Suprapubic skin (tissue), 4 donors: ENCODE measurements around the gene NAALAD2. TPM values are rescaled to one million over a fixed set of nuclear protein-coding genes. Genes with fewer than 3 reads are reported as not detected.
"Not testable (repeated sequence)": the region's sequence is repeated elsewhere in the genome, so short reads cannot be mapped to it uniquely, and the experiment has no call there.

ENCODE experiments used
- DNase-seq, 2 donors: peaks; one replicate each; pipeline ENCODE4 v3.0.0-alpha.2; 2019; ENCODE audit warnings: low spot score in 2 of 2
- H3K27ac ChIP-seq: fragments of 200-600 bp; sonication (generic); one replicate; pipeline ENCODE4 v1.5.1; 2019
- H3K27me3 ChIP-seq: fragments of 200-600 bp; sonication (generic); one replicate; pipeline ENCODE4 v1.5.1; 2019
- H3K36me3 ChIP-seq: fragments of 200-600 bp; sonication (generic); one replicate; pipeline ENCODE4 v1.5.1; 2019
- H3K4me1 ChIP-seq: fragments of 200-600 bp; sonication (generic); one replicate; pipeline ENCODE4 v1.5.1; 2019
- H3K4me3 ChIP-seq: fragments of 200-600 bp; sonication (generic); one replicate; pipeline ENCODE4 v1.5.1; 2019; ENCODE audit warnings: mild to moderate bottlenecking
- H3K9me3 ChIP-seq: fragments of 200-600 bp; sonication (generic); one replicate; pipeline ENCODE4 v1.5.1; 2019
- CTCF ChIP-seq, 2 donors: fragments of 200-600 bp in 1 of 2; fragments of 450-650 bp in 1 of 2; sonication (generic) in 1 of 2; IDR thresholded peaks; one replicate each; pipeline ENCODE4 v1.5.1; 2016 to 2019; ENCODE audit warnings: antibody characterized with exemption in 2 of 2, mild to moderate bottlenecking in 1 of 2, moderate library complexity in 1 of 2
- EP300 ChIP-seq: sonication (generic); formaldehyde crosslinking; IDR thresholded peaks from one replicate; pipeline ENCODE4 v1.6.1; 2017; ENCODE audit warnings: antibody characterized with exemption
- POLR2A ChIP-seq, 2 donors: fragments of 450-650 bp; IDR thresholded peaks; one replicate each; pipeline ENCODE4 v1.6.1; 2017; ENCODE audit warnings: antibody characterized with exemption in 2 of 2, mild to moderate bottlenecking in 2 of 2, moderate library complexity in 2 of 2
- POLR2AphosphoS5 ChIP-seq, 3 donors: sonication (generic); formaldehyde crosslinking; IDR thresholded peaks; one replicate each; pipeline ENCODE4 v1.6.1; 2017; ENCODE audit warnings: antibody characterized with exemption in 3 of 3
- WGBS: methylation state at CpG from one replicate; pipeline ENCODE4 v1.1.5; 2018; 5-methylcytosine and 5-hydroxymethylcytosine counted together
- total RNA-seq, 4 donors: library from RNA; depleted of rRNA; stranded (reverse); fragments of >200 nt; gene quantifications; one replicate each; pipeline ENCODE4 v1.1.0, GENCODE V29; 2016

Gene NAALAD2
- total RNA-seq, 4 donors from 2014 or later, result 0.57 to 9.2 TPM; not detected in 2

DNA sequence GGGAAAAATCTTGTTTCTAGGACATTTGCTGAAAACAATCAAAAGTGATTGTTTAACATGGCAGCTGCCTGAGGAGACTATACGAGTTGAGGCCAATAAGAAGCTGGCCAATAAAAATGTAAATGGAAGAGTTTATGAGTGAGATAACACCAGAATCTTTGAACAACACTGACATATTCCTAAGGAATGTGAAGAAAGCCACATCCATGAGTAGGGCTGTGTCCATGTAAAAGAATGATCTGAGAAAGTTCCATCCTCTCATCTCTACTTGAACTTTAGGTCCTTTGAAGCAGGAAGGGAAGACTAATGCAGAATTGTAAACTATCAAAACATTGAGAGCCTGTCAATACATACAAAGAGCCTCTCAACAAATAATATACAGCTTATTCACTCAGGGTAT lies 95.3 kb downstream of the NAALAD2 start:
- no peaks in the 10 kb centered on the region for H3K36me3 ChIP-seq
- H3K27me3 ChIP-seq, result no peaks in the 10 kb centered on the region
- no peak overlapping the region for H3K4me3 ChIP-seq
- WGBS, result 85% methylated on average over 1 of the region's 1 CpG
- no peak overlapping the region for H3K27ac ChIP-seq
- no peaks in the 10 kb centered on the region for H3K9me3 ChIP-seq
- DNase-seq, result no peak
- H3K4me1 ChIP-seq, result no peaks in the 10 kb centered on the region
- no peak for TF ChIP-seq CTCF (IDR thresholded peaks at IDR 0.05)
- TF ChIP-seq POLR2A (IDR thresholded peaks at IDR 0.05), result no peak
- no peak for TF ChIP-seq POLR2AphosphoS5 (IDR thresholded peaks at IDR 0.05)
- no peak for TF ChIP-seq EP300

- Histone ChIP-seq H3K36me3 (no peaks in the 10 kb centered on the region), H3K27ac (no peak overlapping the region), H3K4me3 (no peak overlapping the region), H3K4me1 (no peaks in the 10 kb centered on the region), H3K27me3 (no peaks in the 10 kb centered on the region), H3K9me3 (no peaks in the 10 kb centered on the region)
- TF ChIP-seq POLR2AphosphoS5 (IDR thresholded peaks at IDR 0.05), result no peak
- no peak for TF ChIP-seq CTCF (IDR thresholded peaks at IDR 0.05)
- no peak for TF ChIP-seq EP300
- no peak for TF ChIP-seq POLR2A (IDR thresholded peaks at IDR 0.05)
- DNase-seq, result no peak
- WGBS, result 91% methylated on average over 2 of the region's 2 CpGs
These were observed 100.5 kb downstream of the NAALAD2 start for GRCh38 chr11:90234977-90235376.

DNA sequence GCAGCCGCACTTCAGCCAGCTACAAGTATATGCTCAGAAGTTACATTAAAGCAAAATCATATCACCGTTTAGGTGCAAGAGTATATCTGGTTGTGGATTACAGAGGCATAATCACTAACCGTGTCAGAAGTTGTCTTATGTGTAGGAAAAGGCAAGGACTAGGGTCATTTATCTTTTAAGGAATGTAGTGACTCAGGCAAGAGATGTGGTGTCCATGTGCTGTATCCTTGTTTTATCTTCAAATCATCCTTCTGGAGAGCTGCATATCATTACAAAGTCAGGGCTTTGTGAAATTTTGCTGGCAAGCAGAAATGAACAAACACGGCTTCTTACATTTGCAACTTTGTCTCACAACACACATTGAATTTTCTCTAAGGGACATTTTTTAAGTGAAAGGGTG lies 101.1 kb downstream of the NAALAD2 start:
- Histone ChIP-seq H3K27me3 (no peaks in the 10 kb centered on the region), H3K36me3 (no peaks in the 10 kb centered on the region), H3K4me1 (no peaks in the 10 kb centered on the region), H3K4me3 (no peak overlapping the region), H3K27ac (no peak overlapping the region), H3K9me3 (no peaks in the 10 kb centered on the region)
- 70% methylated on average over 4 of the region's 4 CpGs for WGBS
- DNase-seq, result no peak
- no peak for TF ChIP-seq EP300
- no peak for TF ChIP-seq POLR2AphosphoS5 (IDR thresholded peaks at IDR 0.05)
- TF ChIP-seq POLR2A (IDR thresholded peaks at IDR 0.05), result no peak
- TF ChIP-seq CTCF (IDR thresholded peaks at IDR 0.05), result no peak

DNA sequence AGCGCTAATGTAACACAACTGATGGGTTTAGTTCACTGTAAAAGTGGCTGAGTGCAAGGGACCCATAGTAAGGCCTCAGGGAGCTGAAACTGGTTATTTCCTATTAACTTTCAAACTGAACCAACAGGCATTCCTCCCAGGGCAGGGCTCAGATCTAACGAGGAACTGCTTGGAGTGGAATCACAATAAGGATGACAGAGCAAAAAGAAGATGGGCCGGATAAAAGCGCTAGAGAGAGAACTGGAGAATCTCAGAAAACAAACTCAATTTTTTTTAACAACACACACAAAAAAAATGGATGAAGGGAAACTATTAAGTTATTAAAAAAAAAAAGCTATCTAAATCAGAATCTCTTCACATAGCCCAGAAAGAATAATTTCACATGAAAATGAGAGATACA lies 102.5 kb downstream of the NAALAD2 start:
- Histone ChIP-seq H3K36me3 (no peaks in the 10 kb centered on the region), H3K4me1 (no peaks in the 10 kb centered on the region), H3K9me3 (no peaks in the 10 kb centered on the region), H3K27me3 (no peaks in the 10 kb centered on the region), H3K27ac (no peak overlapping the region), H3K4me3 (no peak overlapping the region)
- 71% methylated on average over 4 of the region's 4 CpGs for WGBS
- no peak for TF ChIP-seq EP300
- TF ChIP-seq POLR2A (IDR thresholded peaks at IDR 0.05), result no peak
- no peak for TF ChIP-seq CTCF (IDR thresholded peaks at IDR 0.05)
- TF ChIP-seq POLR2AphosphoS5 (IDR thresholded peaks at IDR 0.05), result no peak
- DNase-seq, result no peak

GRCh38 chr11:90239967-90240636 lies 105.6 kb downstream of the NAALAD2 start:
- not testable (repeated sequence) for H3K9me3 ChIP-seq, H3K27ac ChIP-seq, H3K4me3 ChIP-seq, H3K36me3 ChIP-seq, H3K27me3 ChIP-seq, DNase-seq, H3K4me1 ChIP-seq
- 90% methylated on average over 18 of the region's 20 CpGs for WGBS

DNA sequence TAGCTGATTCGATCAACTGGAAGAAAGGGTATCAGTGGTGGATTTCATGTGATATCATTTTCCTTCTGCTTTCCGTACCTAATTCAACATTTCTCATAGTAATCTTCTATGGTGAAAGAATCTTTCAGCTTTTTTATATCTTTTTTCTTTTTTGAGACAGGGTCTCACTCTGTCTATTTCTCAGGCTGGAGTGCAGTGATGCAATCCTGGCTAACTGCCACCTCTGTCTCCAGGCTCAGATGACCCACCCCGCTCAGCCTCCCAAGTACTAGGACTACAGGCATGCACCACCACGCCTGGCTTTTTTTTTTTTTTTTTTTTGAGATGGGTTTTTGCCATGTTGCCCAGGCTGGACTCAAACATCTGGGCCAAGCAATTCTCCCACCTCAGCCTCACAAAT lies 107.0 kb downstream of the NAALAD2 start:
- peaks cover 2% of the 10 kb centered on the region for H3K27me3 ChIP-seq
- H3K4me3 ChIP-seq, result no peak overlapping the region
- no peak for DNase-seq
- 89% methylated on average over 4 of the region's 4 CpGs for WGBS
- H3K27ac ChIP-seq, result no peak overlapping the region
- no peak for TF ChIP-seq POLR2AphosphoS5 (IDR thresholded peaks at IDR 0.05)
- TF ChIP-seq EP300, result no peak
- no peak for TF ChIP-seq POLR2A (IDR thresholded peaks at IDR 0.05)
- no peak for TF ChIP-seq CTCF (IDR thresholded peaks at IDR 0.05)
- no peaks in the 10 kb centered on the region for H3K9me3 ChIP-seq
- no peaks in the 10 kb centered on the region for H3K36me3 ChIP-seq
- H3K4me1 ChIP-seq, result no peaks in the 10 kb centered on the region
